Dermis microvascular lymphatic vessel endothelial cell (primary cell): ENCODE data around the gene USF3. TPM values are rescaled to one million over a fixed set of nuclear protein-coding genes. Genes with fewer than 3 reads are reported as not detected.

Source experiments
- DNase-seq, 2 donors: peaks; one replicate each; pipeline versions ENCODE4 v3.0.0 to v3.0.0-alpha.2; 2010; ENCODE audit warnings: low read depth in 2 of 2
- total RNA-seq: library from RNA; depleted of rRNA; stranded (reverse); fragments of >200 nt; gene quantifications from 2 replicates; pipeline ENCODE4 v1.2.1, GENCODE V29; 2014

USF3 gene
- 4.9 and 5.7 TPM in 2 replicates for total RNA-seq

DNA sequence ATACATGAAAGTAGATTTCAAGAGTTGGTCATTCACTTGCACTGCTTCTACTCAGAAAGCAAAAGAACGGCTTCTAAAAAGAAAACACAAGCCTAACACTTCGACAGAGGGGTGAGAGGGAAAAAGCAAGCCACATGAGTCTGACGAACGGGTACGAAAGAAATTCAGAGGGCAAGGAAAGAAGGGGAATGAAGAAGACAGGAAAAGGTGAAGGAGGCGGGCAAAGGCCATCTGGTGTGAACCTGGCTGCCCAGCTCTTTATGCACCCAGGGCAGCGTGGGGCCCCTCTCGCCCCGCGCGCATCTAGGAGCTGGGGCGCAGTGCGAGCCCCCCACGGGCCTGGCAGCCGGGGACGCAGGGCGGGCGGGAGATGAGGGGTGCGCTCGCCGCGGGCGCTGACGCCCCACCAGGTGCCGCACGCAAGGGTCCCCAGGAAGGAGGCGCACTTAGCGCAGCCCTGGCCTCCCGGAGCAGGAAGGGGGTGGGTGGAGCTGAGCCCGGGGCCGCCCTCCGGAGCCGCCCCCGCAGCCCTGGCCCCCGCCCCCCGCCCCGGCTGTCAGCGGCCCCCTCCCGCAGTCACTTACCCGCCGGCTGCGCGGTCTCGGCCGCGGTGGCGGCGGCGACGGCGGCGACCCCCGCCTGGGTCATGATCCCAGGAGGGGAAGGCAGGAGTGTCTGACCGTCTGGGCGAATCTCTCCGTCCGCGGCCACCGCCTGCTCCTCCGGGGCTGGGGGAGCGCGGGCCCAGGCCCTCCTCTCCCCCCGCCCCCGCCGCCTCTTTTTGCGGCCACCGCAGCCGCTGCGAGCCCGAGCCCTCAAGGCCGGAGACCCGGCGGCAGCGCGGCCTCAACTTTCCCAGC, at the start of gene USF3:
USF3 (minus strand) TSS at position 857 of the 860 bp plus-strand sequence. CDS start 21,764 bp downstream, outside the sequence.
- DNase-seq, result peak in 1 of 2 donors; percentile 74

DNA sequence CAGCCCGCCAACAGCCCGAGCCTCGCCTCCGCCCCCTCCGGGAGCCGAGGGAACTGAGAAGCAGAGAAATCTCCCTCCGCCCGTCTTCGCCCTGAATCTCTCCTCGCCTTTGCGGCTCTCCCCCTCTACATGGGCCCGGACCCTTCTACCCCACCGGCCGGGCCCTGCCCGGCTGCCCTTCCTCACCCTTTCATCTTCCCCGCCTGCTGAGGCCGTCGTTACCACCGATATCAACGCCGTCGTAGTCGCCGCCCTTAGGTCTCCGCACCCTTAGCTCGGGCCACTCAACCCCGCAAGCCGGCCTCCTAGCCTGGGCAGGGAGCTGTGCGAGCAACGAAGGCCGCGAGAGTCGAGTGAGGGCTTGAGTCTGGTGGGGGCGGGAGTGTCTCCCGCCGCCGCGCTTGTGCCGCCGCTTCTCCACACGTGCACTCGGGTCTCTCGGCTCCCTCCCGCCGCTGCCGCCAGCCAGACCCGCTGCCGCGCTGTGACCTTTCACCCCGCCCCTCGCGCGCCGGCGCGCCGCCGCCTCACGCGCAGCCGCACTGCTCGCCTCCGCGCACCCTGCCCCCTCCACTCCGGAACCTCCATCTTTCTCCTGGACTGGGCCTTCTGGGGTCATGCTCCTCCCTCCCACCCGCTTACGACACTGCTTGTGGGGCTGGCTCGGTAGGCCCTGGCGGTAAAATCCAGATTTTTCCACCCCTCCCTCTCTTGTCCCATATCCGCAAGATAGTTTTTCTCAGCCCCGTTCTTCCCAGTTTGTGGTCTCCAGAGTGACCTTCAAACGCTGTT, 49.5 kb upstream of the USF3 start, which contains the start of gene NAA50:
NAA50 (minus strand) TSS at position 494 of the 792 bp plus-strand sequence; CDS start at position 194, 300 bp downstream.
- DNase-seq, result peak; percentile 94 to 96

DNA sequence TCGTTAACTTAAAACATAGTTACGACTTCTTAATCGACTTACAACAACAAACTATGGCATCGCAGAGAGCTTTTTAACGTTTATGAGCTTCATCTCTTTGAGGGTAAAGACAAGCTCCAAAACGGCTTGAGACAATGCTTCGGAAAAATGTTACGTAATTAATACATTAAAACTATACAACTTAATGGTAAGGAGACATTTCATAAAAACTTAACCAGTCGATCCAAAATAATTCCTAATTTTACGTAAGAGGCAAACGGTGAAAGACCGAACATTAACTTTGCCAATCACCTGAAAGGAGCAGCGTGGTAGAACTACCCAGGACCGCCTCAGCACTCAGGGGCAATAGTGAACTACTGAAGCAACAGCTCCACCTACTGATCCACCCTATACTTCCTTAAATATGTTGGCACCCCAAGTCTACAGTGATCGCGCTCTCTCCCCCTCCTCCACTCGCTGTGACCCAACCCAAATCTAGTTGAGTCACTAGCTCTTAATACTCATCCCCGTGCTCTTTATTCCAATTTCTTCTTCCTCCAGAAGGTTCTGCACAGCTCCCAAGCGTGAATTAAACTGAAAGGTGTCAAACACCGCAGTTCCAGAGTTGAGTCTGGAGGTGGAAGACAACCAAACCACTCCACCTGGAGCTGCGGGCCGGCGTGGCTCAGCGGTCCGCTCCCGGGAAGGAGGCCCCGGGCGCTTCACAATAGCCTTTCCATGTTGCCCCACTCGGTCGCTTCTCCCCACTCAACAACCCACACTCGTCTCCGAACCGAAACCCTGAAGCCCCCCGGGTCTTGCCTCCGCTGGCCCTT, 48.7 kb upstream of the USF3 start:
- DNase-seq, result peak; percentile 72 to 92

DNA sequence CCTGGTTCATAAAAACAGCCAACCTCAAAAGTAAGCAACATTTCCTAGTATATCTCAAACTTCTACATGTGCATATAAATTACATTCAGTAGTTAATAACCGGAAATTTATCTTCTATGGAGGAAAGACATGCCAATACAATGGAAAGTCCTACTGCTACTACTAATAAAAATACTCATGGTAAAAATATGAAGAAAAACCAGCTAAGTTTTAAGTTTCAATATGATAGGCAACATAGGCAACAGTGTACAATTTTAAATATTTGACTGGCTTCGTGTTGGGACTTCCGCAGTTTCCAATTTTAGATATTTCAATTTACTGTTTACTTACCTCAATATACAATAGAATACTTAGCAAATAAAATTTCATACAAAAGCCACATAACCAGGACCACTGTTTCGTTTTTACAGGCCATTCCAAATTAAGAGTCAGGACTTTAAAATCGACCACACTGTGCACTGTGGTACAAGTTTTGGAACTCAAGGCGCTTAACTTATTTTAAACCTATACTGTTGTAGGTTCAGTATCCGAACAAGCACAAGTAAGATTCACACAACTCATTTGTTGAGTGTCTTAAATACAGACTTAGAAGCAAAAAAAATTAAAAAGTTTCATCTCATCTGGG, 46.7 kb upstream of the USF3 start:
- no peak for DNase-seq

- no peak for DNase-seq
These were observed 45.2 kb upstream of the USF3 start for GRCh38 chr3:113741620-113742019.

- no peak for DNase-seq
These were observed 44.6 kb upstream of the USF3 start for GRCh38 chr3:113741086-113741485.

DNA sequence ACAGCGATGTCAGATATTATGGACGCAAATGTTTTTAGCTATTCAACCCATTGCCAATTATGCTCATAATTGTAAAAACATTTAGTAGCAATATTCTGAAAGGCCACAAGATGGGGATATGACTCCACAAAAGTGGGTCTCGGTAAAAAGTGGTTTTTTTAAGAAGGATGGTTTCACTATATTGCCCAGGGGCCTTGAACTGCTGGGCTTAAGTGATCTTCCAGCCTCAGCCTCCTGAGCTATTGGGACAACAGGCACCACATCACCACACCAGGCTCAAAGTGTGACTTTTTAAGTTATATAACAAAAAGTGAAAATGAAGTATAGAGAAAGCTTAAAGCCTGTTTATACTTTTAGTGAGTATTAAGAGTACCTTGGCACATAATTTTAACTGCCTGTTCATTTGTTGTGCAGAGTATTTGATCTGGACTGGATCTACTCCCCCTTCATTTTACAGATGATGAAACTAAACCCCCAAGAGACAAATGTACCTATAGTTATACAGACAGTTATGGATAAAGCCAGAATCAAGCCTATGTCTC, 40.2 kb upstream of the USF3 start:
- peak; percentile 57 to 69 for DNase-seq

DNA sequence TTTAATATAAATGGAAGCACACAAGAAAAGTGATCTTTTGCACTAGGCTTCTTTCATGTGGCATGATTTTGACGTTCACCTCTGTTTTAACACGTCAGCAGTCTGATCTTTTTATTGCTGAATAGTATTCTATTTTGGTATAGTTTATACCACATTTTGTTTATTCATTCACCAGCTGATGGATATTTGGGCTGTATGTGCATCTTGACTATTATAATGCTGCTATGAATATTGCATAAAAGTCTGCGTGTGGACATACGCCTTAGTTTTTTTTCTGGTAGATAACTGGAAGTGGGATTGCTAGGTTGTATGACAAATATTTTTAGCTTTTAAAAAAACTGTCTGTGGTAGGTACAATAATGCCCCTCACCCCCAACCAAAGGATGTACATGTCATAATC, 35.3 kb upstream of the USF3 start:
- DNase-seq, result no peak

DNA sequence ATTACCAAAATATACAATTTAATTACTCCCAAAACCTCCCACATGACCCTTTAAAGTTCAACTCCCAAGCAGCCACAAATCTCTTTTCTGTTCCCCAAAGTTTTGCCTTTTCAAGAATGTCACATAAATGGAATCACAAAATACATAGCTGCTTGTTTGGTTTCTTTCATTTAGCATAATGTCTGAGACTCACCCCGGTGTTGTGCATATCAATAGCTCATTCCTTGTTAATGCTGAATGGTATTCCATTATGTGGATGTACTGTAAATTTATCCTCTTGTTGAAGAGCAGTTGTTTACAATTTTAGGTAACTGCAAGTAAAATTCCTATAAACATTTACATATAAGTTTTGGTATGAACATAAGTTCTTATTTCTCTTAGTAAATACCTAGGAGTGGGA, 34.1 kb upstream of the USF3 start:
- DNase-seq, result no peak

- DNase-seq, result no peak
These were observed 32.2 kb upstream of the USF3 start for GRCh38 chr3:113728661-113729060.

DNA sequence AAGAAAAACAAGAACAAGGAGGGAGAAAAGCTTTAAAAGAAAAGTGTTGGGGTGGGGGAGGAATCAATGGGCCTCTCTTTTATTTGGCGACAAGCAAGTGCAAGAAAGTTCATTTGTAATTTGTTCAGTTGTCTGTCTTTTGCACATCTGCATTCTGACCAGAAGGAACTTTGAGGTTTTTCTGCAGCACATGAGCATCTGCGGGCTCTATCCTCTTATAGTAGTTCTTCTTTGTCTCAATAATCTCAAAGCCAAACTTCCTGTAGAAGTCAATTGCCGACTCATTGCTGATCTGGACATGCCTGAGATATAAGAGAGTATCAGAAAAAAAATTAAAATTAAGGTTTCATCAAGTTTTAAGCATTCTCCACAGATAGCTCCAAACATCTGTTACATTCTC, 25.2 kb upstream of the USF3 start:
- no peak for DNase-seq

DNA sequence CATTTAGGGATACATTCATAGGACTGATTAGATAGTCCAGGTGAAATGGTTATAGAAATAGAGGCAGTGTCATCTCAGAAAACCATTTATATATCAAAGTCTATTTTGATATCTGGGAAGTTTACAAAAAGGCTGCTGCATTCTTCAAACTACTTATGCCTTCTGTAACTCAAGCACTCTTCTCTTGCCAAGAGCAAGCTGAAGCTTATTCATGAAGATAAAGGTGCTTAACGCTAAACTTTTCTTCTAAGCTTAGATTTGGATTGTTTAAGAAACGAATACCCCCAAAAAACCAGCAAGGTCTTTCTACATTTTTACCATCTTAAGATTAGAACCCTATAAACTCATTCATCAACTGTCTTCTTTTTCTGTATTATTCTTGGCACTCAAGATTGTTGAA, 23.3 kb upstream of the USF3 start:
- no peak for DNase-seq

GRCh38 chr3:113719294-113719693, 22.9 kb upstream of the USF3 start:
- no peak for DNase-seq

- no peak for DNase-seq
These were observed 21.4 kb upstream of the USF3 start for GRCh38 chr3:113717818-113718217.

DNA sequence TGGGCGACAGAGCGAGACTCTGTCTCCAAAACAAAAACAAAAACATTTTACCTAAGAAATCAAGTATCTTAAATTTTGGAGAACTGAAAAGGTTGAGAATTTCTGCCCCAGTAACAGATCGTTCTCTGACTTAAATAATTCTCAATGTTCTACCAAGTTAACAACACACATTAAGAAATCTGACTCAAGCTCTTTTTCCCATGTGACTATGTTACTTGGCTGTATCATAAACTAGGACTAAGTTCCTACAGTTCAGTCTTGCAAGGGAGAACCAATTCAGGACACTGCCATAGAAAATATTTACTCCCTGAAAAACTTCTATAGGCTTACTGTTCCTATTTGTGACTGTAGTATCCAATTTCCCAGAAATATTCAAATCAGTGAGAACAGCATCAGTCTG, 20.9 kb upstream of the USF3 start:
- no peak for DNase-seq

DNA sequence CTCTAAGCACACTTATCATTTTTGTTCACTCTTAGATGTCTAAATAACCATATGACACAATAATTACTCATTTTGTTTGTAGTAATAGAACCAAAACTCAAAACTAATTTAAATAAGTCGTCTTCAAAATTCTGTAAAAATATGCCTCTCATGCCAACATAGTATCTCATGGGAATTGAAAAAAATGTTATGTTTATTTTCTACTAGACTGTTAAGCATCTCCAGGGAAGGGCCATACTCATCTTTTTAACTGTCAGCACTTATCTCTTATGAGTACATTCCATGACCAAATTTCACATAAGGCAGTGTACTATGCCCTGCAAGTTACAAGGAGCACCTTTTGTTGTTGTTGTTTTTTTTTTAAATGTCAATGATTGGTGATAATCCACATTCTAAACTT, 18.3 kb upstream of the USF3 start:
- DNase-seq, result no peak

DNA sequence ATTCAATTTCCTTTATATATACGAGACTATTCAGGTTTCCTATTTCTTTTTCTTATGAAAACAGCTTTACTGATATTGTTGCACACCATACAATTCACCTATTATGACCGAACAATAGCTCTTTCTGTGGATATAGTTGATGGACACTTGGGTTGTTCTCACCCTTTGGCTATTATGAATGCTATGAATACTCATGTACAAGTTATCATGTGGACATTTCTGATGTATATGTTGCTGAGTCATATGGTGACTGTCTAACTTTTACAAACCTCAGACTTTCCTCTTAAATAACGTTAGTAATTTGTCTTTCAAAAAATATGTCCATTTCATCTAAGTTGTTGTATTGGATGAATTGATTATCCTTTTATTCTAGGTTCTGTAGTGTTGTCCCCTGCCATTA, 15.7 kb upstream of the USF3 start:
- peak in 1 of 2 donors; percentile 10 for DNase-seq

DNA sequence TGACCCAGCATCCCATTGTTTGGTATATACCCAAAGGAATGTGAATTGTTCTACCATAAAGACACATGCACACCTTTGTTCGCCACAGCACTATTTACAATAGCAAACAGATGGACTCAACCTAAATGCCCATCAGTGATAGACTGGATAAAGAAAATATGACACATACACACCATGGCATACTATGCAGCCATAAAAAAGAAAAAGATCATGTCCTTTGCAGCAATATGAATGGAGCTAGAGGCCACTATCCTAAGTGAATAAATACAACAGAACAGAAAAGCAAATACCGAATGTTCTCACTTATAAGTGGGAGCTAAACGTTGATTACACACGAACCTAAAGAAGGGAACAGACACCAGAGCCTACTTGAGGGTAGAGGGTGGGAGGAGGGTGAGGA, 11.4 kb upstream of the USF3 start:
- no peak for DNase-seq

DNA sequence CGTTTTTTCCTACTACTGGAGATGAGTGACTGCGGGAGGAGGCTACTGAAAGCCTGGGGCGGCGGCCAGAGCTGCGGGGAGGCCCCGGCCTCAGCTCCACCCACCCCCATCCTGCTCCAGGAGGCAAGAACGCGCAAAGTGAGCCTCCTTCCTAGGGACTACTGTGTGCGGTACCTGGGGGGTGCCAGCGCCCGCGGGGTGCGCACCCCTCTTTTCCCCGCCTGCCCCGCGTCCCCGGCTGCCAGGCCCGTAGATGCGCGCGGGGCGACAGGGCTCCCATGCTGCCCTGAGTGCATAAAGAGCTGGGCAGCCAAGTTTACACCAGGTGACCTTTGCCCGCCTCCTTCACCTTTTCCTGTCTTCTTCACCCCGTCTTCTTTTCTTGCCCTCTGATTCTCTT, 2.5 kb upstream of the USF3 start:
- DNase-seq, result no peak

DNA sequence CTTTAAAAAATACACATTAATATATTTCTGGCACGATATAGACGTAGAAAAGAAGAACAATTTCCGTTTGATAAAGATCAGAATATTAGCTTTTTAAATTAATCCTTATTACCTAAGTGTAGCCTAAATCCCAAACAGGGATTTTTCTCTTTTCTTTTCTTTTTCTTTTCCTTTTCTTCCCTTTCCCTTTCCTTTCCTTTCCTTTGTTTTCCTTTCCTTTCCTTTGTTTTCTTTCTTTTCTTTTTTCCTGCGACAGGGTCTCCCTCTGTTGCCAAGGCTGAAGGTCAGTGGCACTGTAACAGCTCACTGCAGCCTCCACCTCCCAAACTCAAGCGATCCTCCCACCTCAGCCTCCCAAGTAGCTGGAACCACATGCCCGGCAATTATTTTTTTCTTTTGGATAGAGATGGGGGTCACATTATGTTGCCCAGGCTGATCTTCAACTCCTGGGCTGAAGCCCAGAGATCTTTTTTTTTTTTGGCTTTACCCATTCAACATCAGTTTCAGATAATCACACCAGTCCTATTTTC, 1.8 kb upstream of the USF3 start:
- DNase-seq, result no peak
